NT2/D1 (cell line): ENCODE measurements around the gene DENND5B.

Source experiments
- SUZ12 ChIP-seq: IDR thresholded peaks from 2 replicates; pipeline ENCODE4 v1.6.1; 2011; ENCODE audit not compliant: insufficient read length, insufficient read depth; ENCODE audit errors: extremely low read depth
- YY1 ChIP-seq: IDR thresholded peaks from 2 replicates; pipeline ENCODE4 v1.6.1; 2011; ENCODE audit not compliant: insufficient read length, insufficient read depth
- ZNF274 ChIP-seq: IDR thresholded peaks from 2 replicates; pipeline ENCODE4 v1.6.1; 2011; ENCODE audit warnings: mild to moderate bottlenecking, low read depth, low read length

- TF ChIP-seq ZNF274: no peak
- no peak for TF ChIP-seq YY1
- no peak for TF ChIP-seq SUZ12
These were observed 224.8 kb downstream of the DENND5B start for GRCh38 chr12:31366104-31366621.
